Gastrocnemius medialis (tissue), 4 donors: ENCODE data around the gene ZSWIM4.

Source experiments
- CTCF ChIP-seq, 5 experiments: fragments of 450-650 bp in 3 of 5; fragments of 200-600 bp in 2 of 5; sonication (generic) in 2 of 5; IDR thresholded peaks in 4 of 5; conservative IDR thresholded peaks in 1 of 5; 1 replicate in 4 of 5; 2 replicates in 1 of 5; pipeline ENCODE4 v1.5.1; 2016 to 2019; ENCODE audit warnings: antibody characterized with exemption in 5 of 5, mild to moderate bottlenecking in 3 of 5, moderate library complexity in 3 of 5
- POLR2A ChIP-seq, 2 donors: fragments of 450-650 bp; IDR thresholded peaks; one replicate each; pipeline ENCODE4 v1.6.1; 2017; ENCODE audit warnings: antibody characterized with exemption in 2 of 2, mild to moderate bottlenecking in 2 of 2, moderate library complexity in 2 of 2

GRCh38 chr19:13875824-13876223 lies 80.6 kb downstream of the ZSWIM4 start:
- TF ChIP-seq CTCF (IDR thresholded peaks at IDR 0.05 in 4 of 5, conservative IDR thresholded peaks at IDR 0.05 in 1 of 5) (no peak), POLR2A (IDR thresholded peaks at IDR 0.05) (no peak)
